HEK293T (cell line): Measurements from ENCODE around the gene CCDC40.
A peak's percentile ranks its signal among the peaks of the same experiment; 100 is the strongest.

ENCODE experiments used
- CTCF ChIA-PET: fragments of 350-600 bp; formaldehyde crosslinking; extraction: SDS; loops from one replicate; lab custom pipeline; 2021; ENCODE audit warnings: antibody characterized with exemption, inconsistent platforms; lab: Yijun Ruan, JAX
- POLR2A ChIA-PET: fragments of 350-600 bp; formaldehyde crosslinking; extraction: SDS; loops from one replicate; lab custom pipeline; 2020; ENCODE audit warnings: antibody characterized with exemption, inconsistent platforms; lab: Yijun Ruan, JAX
- DNase-seq: peaks from one replicate; pipeline ENCODE4 v3.0.0; 2012; ENCODE audit warnings: mixed read lengths; ENCODE audit errors: extremely low spot score
- ARNT ChIP-seq: fragments of 450-650 bp; IDR thresholded peaks from 2 replicates; pipeline ENCODE4 v1.6.1; 2017; ENCODE audit warnings: mild to moderate bottlenecking
- BHLHE40 ChIP-seq: fragments of 450-650 bp; IDR thresholded peaks from 2 replicates; pipeline ENCODE4 v1.6.1; 2016; ENCODE audit warnings: mild to moderate bottlenecking, moderate library complexity, borderline replicate concordance
- CTBP1 ChIP-seq: fragments of 450-650 bp; IDR thresholded peaks from 2 replicates; pipeline ENCODE4 v1.6.1; 2016; ENCODE audit warnings: borderline replicate concordance
- ELF4 ChIP-seq: fragments of 450-650 bp; IDR thresholded peaks from 2 replicates; pipeline ENCODE4 v1.6.1; 2017; ENCODE audit warnings: antibody characterized with exemption
- FOXA1 ChIP-seq: fragments of 450-650 bp; IDR thresholded peaks from 2 replicates; pipeline ENCODE4 v1.6.1; 2016; ENCODE audit warnings: mild to moderate bottlenecking
- FOXK2 ChIP-seq: fragments of 450-650 bp; IDR thresholded peaks from 2 replicates; pipeline ENCODE4 v1.6.1; 2016; ENCODE audit warnings: mild to moderate bottlenecking
- FOXM1 ChIP-seq: fragments of 450-650 bp; IDR thresholded peaks from 2 replicates; pipeline ENCODE4 v1.6.1; 2017; ENCODE audit warnings: mild to moderate bottlenecking, borderline replicate concordance
- HDGF ChIP-seq: fragments of 450-650 bp; IDR thresholded peaks from 2 replicates; pipeline ENCODE4 v1.6.1; 2017; ENCODE audit warnings: antibody characterized with exemption, borderline replicate concordance
- L3MBTL2 ChIP-seq: fragments of 450-650 bp; conservative IDR thresholded peaks from 2 replicates; pipeline ENCODE4 v1.6.1; 2016; ENCODE audit warnings: mild to moderate bottlenecking
- LEF1 ChIP-seq: fragments of 450-650 bp; IDR thresholded peaks from 2 replicates; pipeline ENCODE4 v1.6.1; 2017; ENCODE audit warnings: mild to moderate bottlenecking, borderline replicate concordance
- NFRKB ChIP-seq: fragments of 450-650 bp; IDR thresholded peaks from 2 replicates; pipeline ENCODE4 v1.6.1; 2016; ENCODE audit warnings: mild to moderate bottlenecking, moderate library complexity
- SP1 ChIP-seq: fragments of 450-650 bp; IDR thresholded peaks from 2 replicates; pipeline ENCODE4 v1.6.1; 2017
- SUZ12 ChIP-seq: fragments of 450-650 bp; IDR thresholded peaks from 2 replicates; pipeline ENCODE4 v1.6.1; 2016; ENCODE audit warnings: mild to moderate bottlenecking
- TARDBP ChIP-seq: fragments of 450-650 bp; IDR thresholded peaks from 2 replicates; pipeline ENCODE4 v1.6.1; 2016
- ZNF384 ChIP-seq: fragments of 450-650 bp; IDR thresholded peaks from 2 replicates; pipeline ENCODE4 v1.6.1; 2016
- TF ChIP-seq, protein P1 (sequence below): fragments of 450-650 bp; IDR thresholded peaks from 2 replicates; pipeline ENCODE4 v1.6.1; 2016

Gene CCDC40

DNA sequence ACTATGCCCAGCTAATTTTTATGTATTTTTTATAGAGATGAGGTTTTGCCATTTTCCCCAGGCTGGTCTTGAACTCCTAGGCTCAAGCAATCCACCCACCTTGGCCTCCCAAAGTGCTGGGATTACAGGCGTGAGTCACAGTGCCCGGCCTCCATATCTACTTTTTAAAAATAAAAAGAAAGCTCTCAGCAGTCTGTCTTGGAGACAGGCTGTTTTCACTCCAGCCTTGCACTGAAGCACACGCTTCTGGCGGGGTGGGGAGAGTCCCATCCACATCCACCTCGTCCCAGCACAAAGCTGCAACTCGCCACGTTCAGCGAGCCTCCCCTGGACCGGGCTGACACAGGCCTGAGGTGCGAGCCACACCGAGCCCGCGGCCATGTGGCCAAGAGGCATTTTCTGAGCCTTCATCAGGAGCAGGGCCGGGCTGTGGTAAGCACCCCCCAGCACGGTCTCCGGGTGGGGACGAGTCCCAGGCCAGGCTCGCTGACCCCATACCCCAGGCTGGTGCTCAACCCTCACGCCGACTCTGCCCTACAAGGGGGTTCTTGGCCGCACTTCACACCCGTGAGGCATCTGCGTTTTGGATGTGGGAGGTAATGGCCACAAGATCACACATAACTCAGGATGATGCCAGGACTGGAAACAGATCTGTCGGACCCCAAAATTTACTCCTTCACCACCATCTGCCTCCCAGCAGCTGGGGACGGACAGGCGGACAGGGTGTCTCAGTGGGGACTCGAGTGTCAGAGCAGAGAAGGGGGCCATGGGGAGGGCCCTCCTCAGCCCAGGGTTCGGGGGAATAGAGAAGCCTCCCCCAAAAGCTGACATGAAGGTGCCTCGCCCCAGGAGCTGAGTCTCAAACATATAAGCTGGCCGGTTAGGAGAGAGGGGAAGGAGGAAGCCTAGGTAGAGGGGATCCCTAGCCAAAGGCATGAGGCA, 29.4 kb upstream of the CCDC40 start:
- ChIA-PET CTCF (interaction anchor here (0.6 to 2.9 kb wide), 8 partner anchors 10 to 342 kb away, joined by 3 to 29 read pairs (median 4); no protein-coding TSS in a partner anchor), POLR2A (interaction anchor here (1.6 to 3.8 kb wide), 2 partner anchors 9 to 14 kb away, joined by 3 to 35 read pairs; no protein-coding TSS in a partner anchor)
- DNase-seq, result no peak
- TF ChIP-seq SP1, result no peak
- TF ChIP-seq LEF1, result no peak
- no peak for TF ChIP-seq FOXA1
- no peak for TF ChIP-seq TARDBP
- TF ChIP-seq ZNF384, result no peak
- TF ChIP-seq L3MBTL2, result no peak
- TF ChIP-seq BHLHE40, result no peak
- TF ChIP-seq HDGF, result no peak
- TF ChIP-seq NFRKB, result no peak
- no peak for TF ChIP-seq CTBP1
- TF ChIP-seq SUZ12, result no peak
- TF ChIP-seq ARNT, result no peak

DNA sequence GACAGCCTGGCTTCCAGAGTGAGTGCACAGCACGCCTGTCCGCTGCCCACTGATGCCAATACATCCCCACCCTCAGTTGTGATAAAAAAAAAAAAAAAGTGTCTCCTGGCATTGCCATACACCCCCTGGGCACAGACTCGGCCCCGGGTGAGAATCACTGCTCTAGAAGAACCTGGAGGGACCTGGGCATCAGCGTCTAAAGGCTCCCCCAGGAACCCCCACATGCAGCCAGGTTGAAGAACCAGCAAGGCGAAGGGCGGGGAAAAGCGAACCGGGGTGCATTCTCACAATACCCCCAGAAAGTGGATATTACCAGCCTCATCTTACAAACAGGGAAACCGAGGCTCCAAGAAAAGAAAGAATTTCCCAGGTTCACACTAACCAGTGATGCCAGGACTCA, 28.5 kb upstream of the CCDC40 start:
- no peak for DNase-seq
- POLR2A ChIA-PET, result interaction anchor here (0.8 to 3.8 kb wide), 5 partner anchors 10 to 93 kb away, joined by 3 to 35 read pairs (median 3); partner anchors contain the start of gene GAA
- TF ChIP-seq CTBP1, result no peak
- TF ChIP-seq L3MBTL2, result no peak
- no peak for TF ChIP-seq BHLHE40
- TF ChIP-seq FOXM1, result no peak
- CTCF ChIA-PET, result interaction anchor here (0.6 to 1.8 kb wide), 12 partner anchors 8 to 387 kb away, joined by 3 to 19 read pairs (median 5); no protein-coding TSS in a partner anchor

DNA sequence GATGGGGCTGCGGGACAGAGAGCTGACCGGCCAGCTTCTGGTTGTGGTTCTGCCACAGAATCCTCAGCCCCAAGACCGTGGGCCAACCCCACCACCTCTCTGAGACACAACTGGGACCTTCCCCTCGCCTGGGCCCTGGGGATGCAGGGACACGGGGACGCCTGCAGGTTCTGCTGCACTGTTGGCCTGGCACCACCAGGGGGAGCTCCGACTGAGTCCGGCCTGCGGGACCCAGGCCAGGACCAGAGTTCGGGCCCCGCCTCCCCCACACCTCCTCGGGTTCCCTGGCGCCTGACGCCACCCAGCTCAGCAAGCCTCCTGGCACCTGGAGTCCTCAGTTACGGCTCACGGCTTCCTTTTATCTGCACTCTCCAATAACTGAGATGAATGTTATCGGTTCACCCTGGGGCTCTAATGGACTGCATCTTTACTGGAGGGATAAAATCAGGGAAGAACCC, 28.0 kb upstream of the CCDC40 start:
- POLR2A ChIA-PET, result interaction anchor here (0.5 to 3.8 kb wide), 6 partner anchors 15 to 446 kb away, joined by 3 to 35 read pairs (median 3); partner anchors contain the start of gene GAA
- no peak for TF ChIP-seq ELF4
- TF ChIP-seq SP1, result no peak
- TF ChIP-seq FOXK2, result no peak
- TF ChIP-seq, protein P1, sequence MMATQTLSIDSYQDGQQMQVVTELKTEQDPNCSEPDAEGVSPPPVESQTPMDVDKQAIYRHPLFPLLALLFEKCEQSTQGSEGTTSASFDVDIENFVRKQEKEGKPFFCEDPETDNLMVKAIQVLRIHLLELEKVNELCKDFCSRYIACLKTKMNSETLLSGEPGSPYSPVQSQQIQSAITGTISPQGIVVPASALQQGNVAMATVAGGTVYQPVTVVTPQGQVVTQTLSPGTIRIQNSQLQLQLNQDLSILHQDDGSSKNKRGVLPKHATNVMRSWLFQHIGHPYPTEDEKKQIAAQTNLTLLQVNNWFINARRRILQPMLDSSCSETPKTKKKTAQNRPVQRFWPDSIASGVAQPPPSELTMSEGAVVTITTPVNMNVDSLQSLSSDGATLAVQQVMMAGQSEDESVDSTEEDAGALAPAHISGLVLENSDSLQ, result no peak
- TF ChIP-seq ZNF384, result no peak
- no peak for TF ChIP-seq CTBP1
- TF ChIP-seq LEF1, result no peak
- no peak for TF ChIP-seq FOXA1
- no peak for TF ChIP-seq HDGF
- no peak for TF ChIP-seq SUZ12
- TF ChIP-seq ARNT, result no peak
- TF ChIP-seq NFRKB, result no peak
- TF ChIP-seq FOXM1, result no peak
- no peak for TF ChIP-seq TARDBP
- TF ChIP-seq BHLHE40, result no peak
- no peak for TF ChIP-seq L3MBTL2
- DNase-seq, result peak; percentile 93
- CTCF ChIA-PET, result interaction anchor here (0.6 to 1.8 kb wide), 12 partner anchors 9 to 386 kb away, joined by 3 to 19 read pairs (median 5); partner anchors contain the start of gene GAA

DNA sequence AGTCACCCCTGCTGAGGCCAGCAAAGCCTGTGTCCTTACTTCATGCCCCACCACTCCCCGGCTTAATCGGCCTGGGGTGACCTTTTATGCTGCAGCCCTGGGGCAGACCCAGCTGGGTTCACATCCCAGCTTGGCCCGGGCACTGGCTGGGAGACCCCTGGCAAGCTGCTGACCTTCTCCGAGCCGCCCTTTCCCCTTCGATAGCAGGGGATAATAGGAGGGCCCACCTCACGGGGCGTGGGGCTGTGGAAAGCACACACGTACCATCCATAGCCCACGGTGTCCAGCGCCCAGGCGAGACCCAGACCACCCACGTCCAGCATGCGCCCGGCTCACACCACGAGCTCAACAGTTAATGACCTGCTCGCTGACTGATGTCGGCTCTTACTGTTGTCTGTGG, 27.6 kb upstream of the CCDC40 start:
- CTCF ChIA-PET, result interaction anchor here (0.8 to 1.8 kb wide), 10 partner anchors 9 to 92 kb away, joined by 3 to 19 read pairs (median 5); partner anchors contain the start of gene GAA
- DNase-seq, result no peak
- POLR2A ChIA-PET, result interaction anchor here (0.5 to 3.8 kb wide), 6 partner anchors 16 to 446 kb away, joined by 3 to 35 read pairs (median 3); partner anchors contain the start of gene GAA

DNA sequence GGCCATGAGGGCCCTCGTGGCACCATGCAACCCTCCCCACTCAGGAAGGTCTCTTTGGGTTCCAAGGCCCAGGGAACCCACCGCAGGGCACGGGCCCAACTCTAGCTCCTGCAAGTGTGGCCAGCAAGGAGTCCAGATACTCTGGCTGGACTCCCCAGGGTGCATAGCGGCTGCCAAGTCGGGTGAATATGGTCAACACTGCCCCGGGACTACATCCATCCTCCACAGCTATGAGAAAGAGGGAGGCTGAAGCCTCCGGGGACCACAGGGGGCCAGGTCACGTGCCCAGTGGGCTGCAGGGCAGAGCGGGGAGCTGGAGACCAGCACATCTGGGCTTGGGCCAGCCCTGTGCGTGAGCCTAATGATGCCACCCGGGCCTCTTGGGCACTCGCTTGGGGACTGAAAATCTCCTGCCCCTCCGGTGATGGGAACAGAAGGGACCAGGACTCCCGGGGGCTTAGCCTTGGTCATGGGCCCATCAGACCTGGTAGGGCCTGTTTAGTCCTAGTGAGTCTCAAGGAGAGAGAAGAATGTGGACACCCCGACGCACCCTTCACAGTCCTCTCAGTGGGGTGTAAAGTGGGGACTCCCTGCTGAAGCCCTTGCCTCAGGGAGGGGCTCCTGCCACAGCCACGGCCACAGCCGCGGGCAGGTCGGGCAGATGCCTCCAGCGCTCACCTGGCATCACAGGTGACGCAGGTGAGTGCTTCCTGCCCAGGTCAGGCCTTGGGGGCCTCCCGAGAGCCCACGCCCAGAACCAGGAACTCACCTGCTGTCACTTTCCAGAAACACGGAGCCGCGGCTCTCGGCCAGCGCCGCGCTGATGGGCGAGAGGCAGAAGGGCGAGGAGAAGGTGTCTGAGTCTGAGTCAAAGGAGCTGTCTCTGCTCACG, 26.8 kb upstream of the CCDC40 start:
- no peak for TF ChIP-seq CTBP1
- POLR2A ChIA-PET, result interaction anchor here (1.4 to 3.8 kb wide), 3 partner anchors 16 to 92 kb away, joined by 5 to 35 read pairs (median 6); partner anchors contain the start of gene GAA
- no peak for DNase-seq

More for the DNA sequence above, 27.6 kb upstream of the CCDC40 start:
- TF ChIP-seq FOXM1 (no peak), SUZ12 (no peak), NFRKB (no peak), TARDBP (no peak), ELF4 (no peak), LEF1 (no peak), L3MBTL2 (no peak), SP1 (no peak), FOXA1 (no peak), FOXK2 (no peak), BHLHE40 (no peak), ARNT (no peak), HDGF (no peak)
- TF ChIP-seq, protein P1, result no peak

More for the DNA sequence above, 26.8 kb upstream of the CCDC40 start:
- CTCF ChIA-PET, result interaction anchor here (1.1 to 1.8 kb wide), 3 partner anchors 8 to 92 kb away, joined by 3 to 19 read pairs (median 12); partner anchors contain the start of gene GAA
